SK-N-SH treated with all-trans-retinoic acid at 6 μM for 48 hours (cell line): ENCODE results near the gene NAIF1.

Source experiments
- ARNTL ChIP-seq: fragments of 450-650 bp; formaldehyde crosslinking; IDR thresholded peaks from 2 replicates; pipeline ENCODE4 v1.5.0; 2020; ENCODE audit warnings: low read depth, mild to moderate bottlenecking, moderate library complexity, borderline replicate concordance
- CSDC2 ChIP-seq: fragments of 250-450 bp; sonication (Bioruptor Pico); IDR thresholded peaks from 2 replicates; pipeline ENCODE4 v1.5.0; 2020; ENCODE audit warnings: mild to moderate bottlenecking, moderate library complexity
- PATZ1 ChIP-seq: fragments of 250-450 bp; sonication (Bioruptor Pico); IDR thresholded peaks from 2 replicates; pipeline ENCODE4 v1.8.0; 2020; ENCODE audit warnings: mild to moderate bottlenecking, moderate library complexity, borderline replicate concordance
- POU6F1 ChIP-seq: fragments of 250-450 bp; sonication (Bioruptor Pico); IDR thresholded peaks from 2 replicates; pipeline ENCODE4 v1.8.0; 2021; ENCODE audit warnings: low read depth, mild to moderate bottlenecking, moderate library complexity, borderline replicate concordance
- PPARA ChIP-seq: fragments of 250-450 bp; sonication (Bioruptor Pico); IDR thresholded peaks from 2 replicates; pipeline ENCODE4 v1.5.0; 2020; ENCODE audit warnings: mild to moderate bottlenecking, borderline replicate concordance

GRCh38 chr9:128113526-128114325 is 46.6 kb upstream of the NAIF1 start:
- no peak for TF ChIP-seq PATZ1 (CRISPR knock-in tag)
- no peak for TF ChIP-seq ARNTL (CRISPR knock-in tag)
- no peak for TF ChIP-seq PPARA
- TF ChIP-seq POU6F1 (CRISPR knock-in tag), result no peak
- TF ChIP-seq CSDC2 (CRISPR knock-in tag), result no peak
